HG02610 (cell line): Measurements from ENCODE around the gene PDLIM7.
A peak's percentile ranks its signal among the peaks of the same experiment; 100 is the strongest.
"Not testable (repeated sequence)": the region's sequence is repeated elsewhere in the genome, so short reads cannot be mapped to it uniquely, and the experiment has no call there.

Experiments
- ATAC-seq: cut with Tn5 transposase; IDR thresholded peaks from one replicate; pipeline ENCODE4 v1.9.1; 2021; ENCODE audit warnings: mild to moderate bottlenecking, moderate library complexity; ENCODE audit not compliant: unreplicated experiment

The PDLIM7 gene

DNA sequence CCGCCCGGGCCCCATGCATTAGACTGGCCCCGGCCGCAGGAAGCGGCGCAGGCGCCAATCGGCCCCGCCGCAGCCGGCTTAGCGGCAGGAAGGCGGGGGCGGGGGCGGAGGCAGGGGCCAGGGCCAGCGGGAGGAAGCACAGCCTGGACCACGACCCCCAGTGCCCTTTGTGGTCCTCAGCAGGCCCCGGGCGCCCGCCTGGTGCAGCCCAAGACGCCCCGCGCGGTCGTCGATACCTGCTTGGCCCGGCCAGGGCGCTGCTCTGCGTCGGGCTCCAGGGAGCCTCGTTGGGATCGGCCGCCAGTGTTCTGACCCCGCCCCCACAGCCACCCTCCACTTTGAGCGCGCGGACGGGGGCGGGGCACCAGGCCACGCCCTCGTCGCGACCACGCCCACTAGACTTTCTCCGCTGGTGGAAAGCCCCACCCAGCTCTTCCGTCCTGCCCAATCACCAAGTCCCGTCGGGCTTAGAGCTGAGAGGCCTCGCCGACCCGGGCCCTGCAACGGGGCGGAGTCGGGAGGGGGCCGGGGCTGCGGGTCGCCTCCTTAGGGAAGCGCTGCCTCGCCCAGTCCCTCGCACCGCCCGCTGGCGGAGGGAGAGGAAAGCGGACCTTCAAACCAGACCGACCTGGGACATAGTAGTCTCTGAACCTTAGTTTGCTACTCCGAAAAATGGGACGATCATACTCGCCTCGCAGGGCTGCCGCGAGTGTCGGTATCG is at the start of gene PDLIM7:
TSS of gene PDLIM7 (minus strand) at position 313 of the 721 bp plus-strand sequence. CDS start 1,092 bp downstream, outside the sequence.
- ATAC-seq: peak; percentile 74

GRCh38 chr5:177546258-177546741 is 48.9 kb upstream of the PDLIM7 start:
- no peak for ATAC-seq

GRCh38 chr5:177545487-177546257 is 48.3 kb upstream of the PDLIM7 start:
- ATAC-seq: no peak

DNA sequence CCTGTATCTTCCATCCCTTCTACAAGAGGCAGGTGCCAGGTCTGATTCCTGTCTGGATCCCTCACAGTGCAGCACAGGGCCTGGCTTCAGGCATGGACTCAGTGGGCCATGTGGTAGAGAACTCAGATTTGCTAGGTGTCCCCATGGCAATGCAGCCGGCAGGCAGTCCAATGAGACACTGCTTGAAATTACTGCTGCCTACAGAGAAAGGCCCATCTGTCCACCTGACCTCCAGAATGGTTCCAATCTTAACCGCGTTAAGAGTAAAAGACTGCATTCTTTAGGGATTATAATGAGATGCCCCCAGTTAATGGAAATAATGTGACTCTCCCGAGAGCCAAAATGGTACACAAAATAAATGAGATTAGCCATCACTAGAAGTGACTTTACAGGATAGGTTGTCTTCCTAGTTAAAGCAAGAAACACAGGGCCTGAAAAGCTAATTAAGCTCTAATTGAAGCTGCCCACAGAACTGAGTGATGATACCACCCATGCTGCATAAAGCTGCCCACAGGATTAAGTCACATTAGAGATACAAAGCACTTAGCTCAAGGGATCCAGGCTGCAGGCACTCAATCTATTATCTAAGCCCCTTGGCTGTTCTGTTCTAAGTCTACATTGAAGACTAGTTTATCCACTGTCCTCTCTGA is 45.5 kb upstream of the PDLIM7 start:
- no peak for ATAC-seq

GRCh38 chr5:177540438-177540837 is 43.0 kb upstream of the PDLIM7 start:
- ATAC-seq: no peak

DNA sequence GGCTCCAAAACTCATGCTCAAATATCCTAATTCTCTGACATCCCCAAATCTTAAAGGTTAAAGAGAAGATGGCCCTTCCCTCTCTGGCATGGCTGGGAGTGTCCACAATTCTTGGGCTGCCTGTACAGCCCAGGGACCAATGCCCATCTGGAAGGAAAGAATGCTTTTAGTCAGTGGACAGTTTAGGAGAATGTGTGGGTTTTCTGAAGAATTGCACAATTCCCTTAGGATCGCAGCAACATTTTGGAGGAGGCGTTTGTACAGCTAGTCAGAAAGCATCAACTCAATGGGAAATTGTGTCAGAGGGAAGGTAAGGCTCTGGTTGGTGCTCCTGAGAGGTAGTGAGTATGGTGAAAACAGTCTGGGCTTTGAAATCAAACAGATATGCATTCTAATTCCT is 42.0 kb upstream of the PDLIM7 start:
- ATAC-seq: no peak

GRCh38 chr5:177538876-177539275 is 41.5 kb upstream of the PDLIM7 start:
- no peak for ATAC-seq

DNA sequence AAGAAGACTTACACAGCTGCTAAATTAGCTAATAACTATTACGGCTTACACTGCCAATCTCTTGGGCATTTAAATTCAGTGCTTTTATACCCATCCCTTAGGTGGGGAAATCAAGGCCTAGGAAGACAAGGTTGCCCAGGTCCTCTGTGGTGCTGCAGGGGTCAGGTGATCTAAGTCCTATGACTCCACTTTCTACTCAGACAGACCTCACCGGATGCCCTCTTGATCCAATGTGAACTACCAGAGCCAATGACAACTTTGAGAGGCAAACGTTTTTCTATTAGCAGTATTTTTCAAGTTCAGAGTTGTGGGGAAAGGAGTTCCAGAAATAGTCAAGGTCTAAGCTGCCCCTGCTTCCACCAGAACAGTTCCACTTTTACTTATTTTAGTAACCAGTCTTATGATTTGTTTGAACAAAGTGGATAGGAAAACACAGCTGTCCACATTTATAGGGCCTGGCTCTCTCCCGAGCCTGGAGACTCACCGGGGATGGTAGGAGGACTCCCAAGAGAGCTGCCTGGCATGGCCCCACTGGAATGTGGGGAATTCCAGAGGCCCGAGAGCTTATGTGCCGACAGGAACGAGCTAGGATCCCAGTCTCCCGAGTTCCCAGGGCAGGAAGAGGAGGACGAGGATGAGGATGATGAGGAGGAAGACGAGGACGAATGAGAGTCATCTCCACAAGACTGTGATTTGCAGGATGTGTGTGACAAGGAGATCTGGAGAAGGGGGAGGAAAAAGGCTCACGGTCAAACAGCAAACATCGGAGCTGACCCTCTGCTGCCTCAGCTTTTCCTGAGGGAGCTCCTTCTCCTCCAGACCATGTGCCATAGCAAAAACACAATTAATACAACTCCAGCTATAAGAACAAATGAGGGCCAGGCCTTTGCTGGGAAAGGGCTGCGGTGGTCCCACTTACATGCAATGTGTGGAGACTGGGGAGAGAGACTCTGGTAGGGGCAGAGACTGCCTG is 40.3 kb upstream of the PDLIM7 start:
- no peak for ATAC-seq

DNA sequence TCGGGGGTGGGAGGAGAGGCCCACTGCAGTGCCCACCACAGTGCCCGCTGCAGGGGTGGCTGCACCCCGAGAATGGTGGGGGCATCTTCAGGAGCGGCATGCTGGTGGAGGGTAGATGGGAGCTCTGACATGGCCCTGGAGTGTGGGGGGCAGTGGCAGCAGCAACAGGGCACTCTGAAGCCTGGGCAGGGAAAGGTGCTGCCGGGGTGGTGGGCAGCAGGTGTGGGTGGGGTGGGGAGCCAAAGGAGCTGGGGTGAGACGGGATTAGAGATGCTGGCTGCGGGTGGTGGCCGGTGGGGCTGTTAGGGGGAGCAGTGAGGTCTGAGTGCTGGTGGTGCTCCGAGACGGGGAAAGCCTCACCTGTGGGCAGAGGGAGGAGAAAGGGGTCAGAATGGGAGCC is 39.0 kb upstream of the PDLIM7 start:
- ATAC-seq: no peak

- ATAC-seq: no peak
Observed at GRCh38 chr5:177535125-177535524, 37.7 kb upstream of the PDLIM7 start.

- ATAC-seq: not testable (repeated sequence)
Observed at GRCh38 chr5:177534433-177534832, 37.0 kb upstream of the PDLIM7 start.

DNA sequence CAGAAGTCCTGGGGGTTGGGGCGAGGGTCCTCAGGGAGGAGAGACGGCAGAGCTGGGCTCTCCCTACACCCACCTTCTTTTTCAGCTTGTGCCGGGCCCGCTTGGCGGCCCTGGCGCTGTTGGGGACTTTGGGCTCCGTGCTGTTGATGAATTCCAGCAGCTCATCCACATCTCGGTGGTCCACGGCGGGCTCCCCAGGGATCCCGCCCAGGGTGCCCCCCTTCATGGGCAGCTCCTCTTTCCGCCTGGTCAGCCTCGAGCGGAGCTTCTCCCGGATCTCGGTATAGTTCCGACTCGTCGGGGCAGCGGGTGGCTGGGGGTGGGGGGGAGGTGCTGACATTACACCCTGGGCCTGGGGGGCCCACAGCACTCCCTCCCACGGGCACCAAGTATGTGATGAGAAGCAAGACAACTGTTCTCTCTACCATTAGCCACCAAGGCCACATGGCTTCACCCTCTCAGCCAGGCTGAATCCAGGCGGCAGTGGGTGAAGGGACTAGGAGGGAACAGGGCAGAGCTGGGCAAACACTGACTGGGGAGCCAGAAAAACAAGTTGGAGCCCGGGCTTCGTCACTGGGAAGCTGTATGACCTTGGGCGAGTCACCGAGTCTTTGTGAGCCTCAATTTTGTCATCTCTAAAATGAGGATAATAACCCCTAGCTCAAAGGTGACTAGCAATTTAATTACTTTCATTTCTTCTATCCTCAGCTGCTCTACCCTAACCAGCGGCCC is 34.0 kb upstream of the PDLIM7 start:
- ATAC-seq: no peak

DNA sequence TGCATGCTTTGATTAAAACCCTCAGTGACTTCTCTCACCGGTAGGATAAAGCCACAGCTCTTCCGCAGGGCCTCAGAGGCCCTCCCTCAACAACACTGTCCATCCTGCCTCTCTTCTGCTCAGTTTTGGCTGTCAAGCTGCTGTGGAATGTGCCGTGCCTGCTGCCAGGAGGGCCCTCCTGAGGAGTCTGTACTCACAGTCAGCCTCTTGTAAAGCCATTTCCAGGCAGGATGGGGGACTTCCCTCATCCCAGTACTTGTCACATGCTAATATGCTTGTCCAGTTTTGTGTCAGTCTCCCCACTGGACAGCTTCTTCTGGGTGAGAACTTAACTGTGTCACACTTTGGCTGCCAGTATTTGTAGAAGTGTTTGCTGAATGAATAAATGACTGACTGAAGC is 33.2 kb upstream of the PDLIM7 start:
- ATAC-seq: no peak

DNA sequence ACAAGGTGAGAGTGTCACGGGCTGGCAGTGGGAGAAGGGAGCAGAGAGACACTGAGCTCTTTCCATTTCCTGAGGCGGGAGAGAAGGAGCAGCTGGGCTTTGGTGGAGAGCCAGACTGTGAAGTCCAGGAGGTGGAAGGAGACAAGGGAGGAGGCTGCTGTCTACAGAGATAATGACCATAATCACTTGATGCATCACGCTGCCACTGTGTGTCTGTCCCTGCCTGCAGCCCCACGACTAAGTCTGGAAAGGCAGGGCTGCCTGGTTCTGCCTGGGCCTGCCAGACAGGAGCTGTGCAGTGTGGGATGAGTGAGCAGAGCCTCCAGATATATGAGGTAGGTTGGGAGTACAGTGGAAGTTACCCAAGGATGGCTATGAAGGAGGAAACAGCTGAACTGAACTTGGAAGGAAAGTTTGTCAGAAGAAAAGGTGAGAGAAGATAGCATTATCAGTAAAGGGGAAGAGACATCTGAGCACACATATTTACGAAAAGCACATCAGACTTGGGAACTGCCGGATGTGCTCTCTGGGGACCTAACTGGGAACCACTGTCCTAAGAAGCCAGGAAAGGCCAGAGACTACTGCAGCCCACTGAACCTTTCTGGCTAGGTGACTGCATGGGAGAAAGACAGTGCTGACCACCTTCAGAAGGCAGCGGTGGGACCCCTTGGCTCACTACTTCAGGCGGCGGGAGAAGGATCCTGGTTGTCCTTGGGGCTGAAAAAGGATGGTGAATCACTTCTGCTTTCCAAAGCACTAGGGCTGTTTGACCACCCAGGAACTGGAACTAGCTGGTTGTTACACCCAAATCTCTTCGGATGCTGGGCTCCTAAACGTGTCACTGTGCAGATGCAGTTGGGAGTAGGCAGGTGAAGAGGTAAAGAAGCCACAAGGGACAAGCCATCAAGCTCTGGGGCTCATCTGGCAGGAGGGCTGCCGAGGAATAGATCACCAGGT is 32.1 kb upstream of the PDLIM7 start:
- ATAC-seq: no peak

DNA sequence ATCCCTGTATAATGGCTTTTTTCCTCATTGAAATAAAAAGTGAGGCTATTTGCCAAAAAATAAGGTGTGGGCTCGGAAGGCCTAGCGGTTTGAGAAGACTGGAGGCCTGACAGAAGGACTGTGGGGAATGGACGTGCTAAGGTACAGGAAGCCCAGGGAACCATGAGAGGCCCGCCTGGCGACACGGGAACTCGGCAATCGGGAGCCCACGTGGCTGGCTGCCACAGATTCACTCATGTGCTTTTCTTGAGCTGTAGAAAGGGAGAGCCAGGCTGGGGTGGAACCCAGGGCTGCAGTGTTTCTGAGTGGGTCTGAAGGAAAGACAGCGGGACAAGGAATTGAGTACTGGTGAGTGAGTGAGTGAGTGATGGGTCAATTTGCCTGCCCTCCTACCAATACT is 31.2 kb upstream of the PDLIM7 start:
- no peak for ATAC-seq

- ATAC-seq: no peak
Observed at GRCh38 chr5:177527595-177527994, 30.2 kb upstream of the PDLIM7 start.

- ATAC-seq: no peak
Observed at GRCh38 chr5:177526791-177527190, 29.4 kb upstream of the PDLIM7 start.

DNA sequence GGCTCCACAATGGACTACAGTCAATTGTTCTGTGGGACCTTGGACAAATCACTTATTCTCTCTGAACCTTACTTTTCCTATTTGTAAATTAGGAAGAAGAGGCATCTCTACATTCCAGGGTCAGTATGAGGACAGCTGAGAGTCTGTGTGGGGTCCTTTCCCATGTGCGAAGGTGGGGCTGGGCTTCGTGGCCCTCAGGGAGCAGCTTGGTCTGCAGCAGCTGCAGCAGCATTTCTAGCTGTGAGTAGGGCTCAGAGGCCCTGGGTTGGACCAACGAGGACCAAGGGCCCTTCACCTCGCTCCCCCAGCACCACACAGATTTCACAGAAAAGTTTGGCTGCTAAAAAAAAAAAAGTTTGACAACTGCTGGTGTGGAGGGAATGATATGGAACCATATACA is 28.8 kb upstream of the PDLIM7 start:
- ATAC-seq: no peak
